Putamen (tissue), 1 donor: ENCODE results near the gene EPN3.

Experiments
- DNase-seq: peaks from one replicate; pipeline ENCODE4 v3.0.0-alpha.2; 2016; ENCODE audit warnings: low spot score

Gene EPN3

GRCh38 chr17:50550661-50551432 is 18.3 kb downstream of the EPN3 start:
- peak; percentile 75 for DNase-seq

GRCh38 chr17:50551433-50551815 is 18.9 kb downstream of the EPN3 start:
- DNase-seq, result no peak

GRCh38 chr17:50551884-50552283 is 19.3 kb downstream of the EPN3 start:
- no peak for DNase-seq

GRCh38 chr17:50554201-50554600 is 21.7 kb downstream of the EPN3 start:
- DNase-seq, result no peak

- DNase-seq, result no peak
These were observed 24.3 kb downstream of the EPN3 start for GRCh38 chr17:50556803-50557202.

- no peak for DNase-seq
These were observed 25.1 kb downstream of the EPN3 start for GRCh38 chr17:50557630-50558029.

- no peak for DNase-seq
These were observed 25.6 kb downstream of the EPN3 start for GRCh38 chr17:50558091-50558490.

- DNase-seq, result no peak
These were observed 26.0 kb downstream of the EPN3 start for GRCh38 chr17:50558581-50558940.

GRCh38 chr17:50558941-50559614 is 26.5 kb downstream of the EPN3 start:
- no peak for DNase-seq

- no peak for DNase-seq
These were observed 27.2 kb downstream of the EPN3 start for GRCh38 chr17:50559674-50560184.

- peak; percentile 58 for DNase-seq
These were observed 27.8 kb downstream of the EPN3 start, which contains the start of gene CACNA1G for GRCh38 chr17:50560185-50560824. Gene CACNA1G, plus strand, starts transcription at chr17:50560715. Its CDS starts 745 bp downstream, at chr17:50561460.

- no peak for DNase-seq
These were observed 28.6 kb downstream of the EPN3 start for GRCh38 chr17:50560931-50561745.

GRCh38 chr17:50561746-50562141 is 29.2 kb downstream of the EPN3 start:
- no peak for DNase-seq

GRCh38 chr17:50562242-50563091 is 29.9 kb downstream of the EPN3 start:
- no peak for DNase-seq

GRCh38 chr17:50563092-50563511 is 30.6 kb downstream of the EPN3 start:
- no peak for DNase-seq

- DNase-seq, result no peak
These were observed 32.4 kb downstream of the EPN3 start for GRCh38 chr17:50564916-50565315.

GRCh38 chr17:50565402-50566350 is 33.1 kb downstream of the EPN3 start:
- peak; percentile 83 for DNase-seq

GRCh38 chr17:50566886-50567285 is 34.4 kb downstream of the EPN3 start:
- DNase-seq, result no peak

GRCh38 chr17:50568659-50569058 is 36.1 kb downstream of the EPN3 start:
- no peak for DNase-seq

GRCh38 chr17:50569592-50569991 is 37.1 kb downstream of the EPN3 start:
- DNase-seq, result no peak
